ENCODE results near the gene HOXB5. TPM values are rescaled to one million over a fixed set of nuclear protein-coding genes. Genes with fewer than 3 reads are reported as not detected.

The HOXB5 gene
- total RNA-seq, 1 experiment from 2014 or later: not detected

DNA sequence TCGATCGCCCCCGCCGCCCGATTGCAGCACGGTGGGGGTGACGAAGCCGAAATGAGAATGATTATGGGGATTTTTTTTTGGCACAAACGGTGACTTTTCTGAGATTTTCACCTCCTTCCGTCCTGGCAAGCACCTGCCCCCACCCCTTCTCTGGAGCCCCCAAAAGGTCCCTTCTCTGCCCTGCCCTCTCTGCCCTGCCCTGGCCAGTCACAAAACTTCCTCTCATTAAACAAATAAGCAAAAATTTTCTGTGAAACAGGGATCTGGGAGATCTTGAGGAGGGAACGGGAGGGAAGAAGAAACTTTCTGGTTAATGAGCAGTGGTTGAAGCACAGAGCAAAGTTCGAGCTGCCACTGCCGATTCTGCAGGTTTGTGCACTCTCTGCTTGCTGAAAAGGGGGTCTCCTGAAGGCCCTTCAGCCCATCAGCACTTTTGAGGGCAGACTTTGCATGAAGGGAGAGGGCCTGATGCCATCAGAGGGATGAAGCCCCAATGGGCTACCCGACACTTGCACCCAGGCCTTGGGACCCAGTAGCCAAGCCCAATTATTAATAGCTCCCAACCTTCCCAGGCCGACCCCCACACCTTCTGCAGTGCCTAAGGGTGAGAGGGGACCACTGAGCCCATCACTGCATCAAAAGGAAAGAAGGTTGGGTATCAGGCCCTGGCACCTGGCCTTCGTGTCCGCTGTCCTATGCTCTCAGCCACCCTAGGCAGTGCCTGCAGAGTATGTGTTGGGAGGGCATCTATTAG, 22.6 kb upstream of the HOXB5 start:
- Mint-ChIP-seq H3K36me3 (ENCODE audit: insufficient read depth in 1 of 3, low read depth in 3 of 3) (no peaks in the 10 kb centered on the region; a peak in 1 of 7 replicates), H3K27ac (no peak overlapping the region), H3K4me3 (no peak overlapping the region), H3K27me3 (ENCODE audit: low read depth) (peaks cover 100% of the 10 kb centered on the region), H3K4me1 (peaks cover 8 to 30% of the 10 kb centered on the region in 2 experiments), H3K9me3 (peaks cover 2 to 25% of the 10 kb centered on the region in 2 experiments; a peak in 3 of 5 replicates)
- H2BK15ac ChIP-seq (ENCODE audit: low read depth, low read length): no peak overlapping the region
- peaks cover 97% of the 10 kb centered on the region for H3K27me3 ChIP-seq (ENCODE audit: insufficient read depth, low read length)
- no peak overlapping the region for H3T11ph ChIP-seq (ENCODE audit: low read length)
- H3K56ac ChIP-seq (ENCODE audit: insufficient read length, low read depth, low read length): no peak overlapping the region
- H3K27ac ChIP-seq (ENCODE audit: insufficient read length, low read depth, low read length): no peak overlapping the region
- H3K9me3 ChIP-seq (ENCODE audit: control insufficient read depth, low read depth, low read length): no peaks in the 10 kb centered on the region
- H2AFZ ChIP-seq (ENCODE audit: low read length): no peak overlapping the region
- no peak overlapping the region for H3K4me2 ChIP-seq (ENCODE audit: insufficient read depth, insufficient read length, low read length)
- no peaks in the 10 kb centered on the region for H3K4me1 ChIP-seq (ENCODE audit: insufficient read depth, low read length)
- H4K91ac ChIP-seq (ENCODE audit: insufficient read length, low read depth, low read length): no peak overlapping the region
- no peak overlapping the region for H3K18ac ChIP-seq (ENCODE audit: insufficient read length, low read depth, low read length)
- no peak overlapping the region for H4K8ac ChIP-seq (replicated peaks; ENCODE audit: insufficient read length, low read depth, low read length)
- H3K4ac ChIP-seq (ENCODE audit: low read depth, low read length): no peak overlapping the region
- no peak overlapping the region for H2BK12ac ChIP-seq (ENCODE audit: insufficient read length, low read depth, low read length)
- H2BK20ac ChIP-seq (ENCODE audit: low read depth, low read length, poor library complexity, severe bottlenecking): no peak overlapping the region
- H2BK120ac ChIP-seq (ENCODE audit: low read depth, low read length, poor library complexity, severe bottlenecking): no peak overlapping the region
- H3K14ac ChIP-seq (ENCODE audit: insufficient read depth, low read length): no peak overlapping the region
- no peak for DNase-seq
- no peaks in the 10 kb centered on the region for H3K23me2 ChIP-seq (ENCODE audit: insufficient read length, low read depth, low read length, poor library complexity, severe bottlenecking)
- H3K79me1 ChIP-seq (ENCODE audit: insufficient read depth, low read depth, low read length, poor library complexity, severe bottlenecking): no peaks in the 10 kb centered on the region
- H2BK5ac ChIP-seq (ENCODE audit: insufficient read length, low read length): no peak overlapping the region
- no CpG with 5 or more reads among the region's 17 CpGs for WGBS (ENCODE audit: extremely low coverage, insufficient read length, low lambda C conversion rate)
- no peak overlapping the region for H2AK5ac ChIP-seq (ENCODE audit: insufficient read length, low read length)
- no peak overlapping the region for H3K9ac ChIP-seq (ENCODE audit: extremely low read depth, insufficient read length, low read length)
- no peaks in the 10 kb centered on the region for H4K20me1 ChIP-seq (ENCODE audit: control insufficient read depth, insufficient read depth, insufficient read length)
- TF ChIP-seq, protein P1, sequence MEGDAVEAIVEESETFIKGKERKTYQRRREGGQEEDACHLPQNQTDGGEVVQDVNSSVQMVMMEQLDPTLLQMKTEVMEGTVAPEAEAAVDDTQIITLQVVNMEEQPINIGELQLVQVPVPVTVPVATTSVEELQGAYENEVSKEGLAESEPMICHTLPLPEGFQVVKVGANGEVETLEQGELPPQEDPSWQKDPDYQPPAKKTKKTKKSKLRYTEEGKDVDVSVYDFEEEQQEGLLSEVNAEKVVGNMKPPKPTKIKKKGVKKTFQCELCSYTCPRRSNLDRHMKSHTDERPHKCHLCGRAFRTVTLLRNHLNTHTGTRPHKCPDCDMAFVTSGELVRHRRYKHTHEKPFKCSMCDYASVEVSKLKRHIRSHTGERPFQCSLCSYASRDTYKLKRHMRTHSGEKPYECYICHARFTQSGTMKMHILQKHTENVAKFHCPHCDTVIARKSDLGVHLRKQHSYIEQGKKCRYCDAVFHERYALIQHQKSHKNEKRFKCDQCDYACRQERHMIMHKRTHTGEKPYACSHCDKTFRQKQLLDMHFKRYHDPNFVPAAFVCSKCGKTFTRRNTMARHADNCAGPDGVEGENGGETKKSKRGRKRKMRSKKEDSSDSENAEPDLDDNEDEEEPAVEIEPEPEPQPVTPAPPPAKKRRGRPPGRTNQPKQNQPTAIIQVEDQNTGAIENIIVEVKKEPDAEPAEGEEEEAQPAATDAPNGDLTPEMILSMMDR (conservative IDR thresholded peaks at IDR 0.05): no peak
- H3K23ac ChIP-seq (ENCODE audit: insufficient read length, low read depth, low read length): no peak overlapping the region
- H4K5ac ChIP-seq (ENCODE audit: insufficient read length, low read depth, low read length): no peak overlapping the region
- no peaks in the 10 kb centered on the region for H3K79me2 ChIP-seq (ENCODE audit: insufficient read depth, low read length)
